T1000 (cell line): Measurements from ENCODE around the gene CAMP.
"Not testable (repeated sequence)": the region's sequence is repeated elsewhere in the genome, so short reads cannot be mapped to it uniquely, and the experiment has no call there.

Experiments used
- DNase-seq: peaks from one replicate; lab custom pipeline; 2025; ENCODE audit warnings: mixed read lengths; lab: John Stamatoyannopoulos, UW

CAMP gene

GRCh38 chr3:48222616-48223513 lies at the start of gene CAMP:
Gene CAMP, plus strand, starts transcription at chr3:48223495. Its CDS starts 17 bp downstream, at chr3:48223512.
- DNase-seq, result no peak

GRCh38 chr3:48178072-48178471 lies 45.2 kb upstream of the CAMP start:
- DNase-seq, result no peak

GRCh38 chr3:48180021-48180420 lies 43.3 kb upstream of the CAMP start:
- no peak for DNase-seq

- DNase-seq, result no peak
These were observed 42.6 kb upstream of the CAMP start for GRCh38 chr3:48180531-48181253.

GRCh38 chr3:48184299-48184698 lies 39.0 kb upstream of the CAMP start:
- DNase-seq, result no peak

GRCh38 chr3:48185129-48185528 lies 38.2 kb upstream of the CAMP start:
- DNase-seq, result no peak

GRCh38 chr3:48186631-48187300 lies 36.5 kb upstream of the CAMP start:
- no peak for DNase-seq

- DNase-seq, result no peak
These were observed 36.1 kb upstream of the CAMP start for GRCh38 chr3:48187301-48187578.

GRCh38 chr3:48187579-48188265 lies 35.6 kb upstream of the CAMP start:
- DNase-seq, result no peak

- peak; percentile 98 for DNase-seq
These were observed 34.8 kb upstream of the CAMP start, which contains the start of gene CDC25A for GRCh38 chr3:48188266-48189201. Gene CDC25A, minus strand, starts transcription at chr3:48188417. Its CDS starts 470 bp downstream, at chr3:48187947.

GRCh38 chr3:48189321-48189720 lies 34.0 kb upstream of the CAMP start:
- no peak for DNase-seq

- DNase-seq, result no peak
These were observed 32.4 kb upstream of the CAMP start for GRCh38 chr3:48190911-48191310.

GRCh38 chr3:48194446-48195071 lies 28.7 kb upstream of the CAMP start:
- peak; percentile 49 for DNase-seq

GRCh38 chr3:48196611-48197010 lies 26.7 kb upstream of the CAMP start:
- no peak for DNase-seq

- no peak for DNase-seq
These were observed 24.2 kb upstream of the CAMP start for GRCh38 chr3:48199117-48199516.

GRCh38 chr3:48202632-48203031 lies 20.7 kb upstream of the CAMP start:
- no peak for DNase-seq

- no peak for DNase-seq
These were observed 15.2 kb upstream of the CAMP start for GRCh38 chr3:48208076-48208475.

GRCh38 chr3:48209445-48209844 lies 13.8 kb upstream of the CAMP start:
- DNase-seq, result no peak

GRCh38 chr3:48210534-48210933 lies 12.8 kb upstream of the CAMP start:
- DNase-seq, result not testable (repeated sequence)

GRCh38 chr3:48211776-48212175 lies 11.5 kb upstream of the CAMP start:
- not testable (repeated sequence) for DNase-seq
